ENCODE results near the gene GRID2. TPM values are rescaled to one million over a fixed set of nuclear protein-coding genes. Genes with fewer than 3 reads are reported as not detected.

GRID2 gene
- polyA plus RNA-seq, 1 of the 3 experiments (the other 2 are of a cell fraction) = not detected

DNA sequence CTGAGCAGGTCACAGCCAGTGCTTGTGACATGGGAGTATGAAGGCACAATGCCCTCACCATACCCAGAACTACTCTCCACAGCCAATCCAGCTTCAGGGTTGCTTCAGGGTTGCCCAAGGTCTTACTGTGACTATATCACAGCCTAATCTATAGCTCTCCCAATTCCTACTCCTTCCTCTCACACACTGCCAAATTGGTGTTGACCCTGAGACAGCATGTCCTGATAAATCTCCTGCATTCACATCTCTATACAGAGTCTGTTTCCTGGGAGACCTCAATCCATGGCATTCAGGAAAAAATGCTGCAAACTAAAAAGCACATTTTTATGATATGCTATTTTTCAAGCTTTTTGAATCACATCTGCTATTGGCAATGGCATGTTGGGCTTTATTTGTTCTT, 456.7 kb downstream of the GRID2 start (continued):
- TF ChIP-seq, protein P1, sequence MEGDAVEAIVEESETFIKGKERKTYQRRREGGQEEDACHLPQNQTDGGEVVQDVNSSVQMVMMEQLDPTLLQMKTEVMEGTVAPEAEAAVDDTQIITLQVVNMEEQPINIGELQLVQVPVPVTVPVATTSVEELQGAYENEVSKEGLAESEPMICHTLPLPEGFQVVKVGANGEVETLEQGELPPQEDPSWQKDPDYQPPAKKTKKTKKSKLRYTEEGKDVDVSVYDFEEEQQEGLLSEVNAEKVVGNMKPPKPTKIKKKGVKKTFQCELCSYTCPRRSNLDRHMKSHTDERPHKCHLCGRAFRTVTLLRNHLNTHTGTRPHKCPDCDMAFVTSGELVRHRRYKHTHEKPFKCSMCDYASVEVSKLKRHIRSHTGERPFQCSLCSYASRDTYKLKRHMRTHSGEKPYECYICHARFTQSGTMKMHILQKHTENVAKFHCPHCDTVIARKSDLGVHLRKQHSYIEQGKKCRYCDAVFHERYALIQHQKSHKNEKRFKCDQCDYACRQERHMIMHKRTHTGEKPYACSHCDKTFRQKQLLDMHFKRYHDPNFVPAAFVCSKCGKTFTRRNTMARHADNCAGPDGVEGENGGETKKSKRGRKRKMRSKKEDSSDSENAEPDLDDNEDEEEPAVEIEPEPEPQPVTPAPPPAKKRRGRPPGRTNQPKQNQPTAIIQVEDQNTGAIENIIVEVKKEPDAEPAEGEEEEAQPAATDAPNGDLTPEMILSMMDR (IDR thresholded peaks at IDR 0.05) = no peak
- TF ChIP-seq YY1 (IDR thresholded peaks at IDR 0.05; ENCODE audit: low read depth) (no peak), CHD2 (IDR thresholded peaks at IDR 0.05; ENCODE audit: low read length, partially characterized antibody) (no peak), FOXM1 (IDR thresholded peaks at IDR 0.05; ENCODE audit: low read depth) (no peak), NRF1 (IDR thresholded peaks at IDR 0.05; ENCODE audit: low read depth, low read length) (no peak)
- TF ChIP-seq, protein P2, sequence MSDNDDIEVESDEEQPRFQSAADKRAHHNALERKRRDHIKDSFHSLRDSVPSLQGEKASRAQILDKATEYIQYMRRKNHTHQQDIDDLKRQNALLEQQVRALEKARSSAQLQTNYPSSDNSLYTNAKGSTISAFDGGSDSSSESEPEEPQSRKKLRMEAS (IDR thresholded peaks at IDR 0.05; ENCODE audit: low read depth) = no peak
- TF ChIP-seq, protein P3, sequence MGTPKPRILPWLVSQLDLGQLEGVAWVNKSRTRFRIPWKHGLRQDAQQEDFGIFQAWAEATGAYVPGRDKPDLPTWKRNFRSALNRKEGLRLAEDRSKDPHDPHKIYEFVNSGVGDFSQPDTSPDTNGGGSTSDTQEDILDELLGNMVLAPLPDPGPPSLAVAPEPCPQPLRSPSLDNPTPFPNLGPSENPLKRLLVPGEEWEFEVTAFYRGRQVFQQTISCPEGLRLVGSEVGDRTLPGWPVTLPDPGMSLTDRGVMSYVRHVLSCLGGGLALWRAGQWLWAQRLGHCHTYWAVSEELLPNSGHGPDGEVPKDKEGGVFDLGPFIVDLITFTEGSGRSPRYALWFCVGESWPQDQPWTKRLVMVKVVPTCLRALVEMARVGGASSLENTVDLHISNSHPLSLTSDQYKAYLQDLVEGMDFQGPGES (IDR thresholded peaks at IDR 0.05; ENCODE audit: low read depth, low read length) = no peak

GRCh38 chr4:92776080-92776479, 472.3 kb downstream of the GRID2 start:
- CTCF ChIA-PET = no interaction called here
- POLR2A ChIA-PET = no interaction called here

More at GRCh38 chr4:92776080-92776479, 472.3 kb downstream of the GRID2 start:
- no peaks in the 10 kb centered on the region for H3K9me3 ChIP-seq
- H3K4me2 ChIP-seq = no peak overlapping the region
- no peak for DNase-seq
- no peak overlapping the region for H3K9ac ChIP-seq
- H3K27me3 ChIP-seq (ENCODE audit: insufficient read depth) = no peaks in the 10 kb centered on the region
- WGBS (ENCODE audit: low lambda C conversion rate) = 60% methylated on average over 3 of the region's 3 CpGs
- no peak overlapping the region for H3K27ac ChIP-seq (ENCODE audit: low read depth in 2 of 2, low read length in 1 of 2)
- TF ChIP-seq EZH2phosphoT487 (IDR thresholded peaks at IDR 0.05; ENCODE audit: borderline replicate concordance, low read depth) = no peak
- TF ChIP-seq POLR2AphosphoS5 (IDR thresholded peaks at IDR 0.05; ENCODE audit: low read depth, low read length) = no peak
- TF ChIP-seq, protein P2 (IDR thresholded peaks at IDR 0.05; ENCODE audit: low read depth) = no peak
- TF ChIP-seq GABPA (IDR thresholded peaks at IDR 0.05; ENCODE audit: low read depth) = no peak
- TF ChIP-seq TCF12 (IDR thresholded peaks at IDR 0.05) = no peak
- no peak for TF ChIP-seq MXI1 (IDR thresholded peaks at IDR 0.05; ENCODE audit: low read depth, low read length)
- TF ChIP-seq TAF1 (IDR thresholded peaks at IDR 0.05; ENCODE audit: borderline replicate concordance, low read depth, low read length) = no peak
- TF ChIP-seq, protein P4, sequence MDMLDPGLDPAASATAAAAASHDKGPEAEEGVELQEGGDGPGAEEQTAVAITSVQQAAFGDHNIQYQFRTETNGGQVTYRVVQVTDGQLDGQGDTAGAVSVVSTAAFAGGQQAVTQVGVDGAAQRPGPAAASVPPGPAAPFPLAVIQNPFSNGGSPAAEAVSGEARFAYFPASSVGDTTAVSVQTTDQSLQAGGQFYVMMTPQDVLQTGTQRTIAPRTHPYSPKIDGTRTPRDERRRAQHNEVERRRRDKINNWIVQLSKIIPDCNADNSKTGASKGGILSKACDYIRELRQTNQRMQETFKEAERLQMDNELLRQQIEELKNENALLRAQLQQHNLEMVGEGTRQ (IDR thresholded peaks at IDR 0.05; ENCODE audit: borderline replicate concordance, low read depth, low read length) = no peak
- no peak for TF ChIP-seq ELF1 (IDR thresholded peaks at IDR 0.05)
- no peaks in the 10 kb centered on the region for H3K4me1 ChIP-seq (ENCODE audit: control insufficient read depth in 1 of 2, insufficient read depth in 2 of 2, low read depth in 1 of 2, low read length in 1 of 2)
- no peaks in the 10 kb centered on the region for H3F3A ChIP-seq (replicated peaks; ENCODE audit: insufficient read depth)
- no peaks in the 10 kb centered on the region for H3K79me2 ChIP-seq (ENCODE audit: insufficient read depth)
- H2AFZ ChIP-seq (ENCODE audit: low read depth) = no peak overlapping the region
- no peaks in the 10 kb centered on the region for H3K9me2 ChIP-seq
- no peak overlapping the region for H3K4me3 ChIP-seq (ENCODE audit: low read depth in 2 of 2, low read length in 1 of 2)
- H3K36me3 ChIP-seq (replicated peaks in 1 of 2; ENCODE audit: control insufficient read depth in 1 of 2, insufficient read depth in 2 of 2, low read length in 1 of 2) = no peaks in the 10 kb centered on the region
- H4K20me1 ChIP-seq (ENCODE audit: insufficient read depth) = no peaks in the 10 kb centered on the region

Data from SK-N-SH (cell line).